Brain microvascular endothelial cell (primary cell): Measurements from ENCODE around the gene TPI1.

ENCODE experiments used
- DNase-seq: peaks from one replicate; pipeline ENCODE4 v3.0.0-alpha.2; 2020
- H3K27ac ChIP-seq: fragments of 250-450 bp; sonication (Bioruptor Pico); 2 replicates; pipeline ENCODE4 v1.5.1; 2020; ENCODE audit warnings: mild to moderate bottlenecking, moderate library complexity
- H3K27me3 ChIP-seq: fragments of 250-450 bp; sonication (Bioruptor Pico); replicated peaks from 2 replicates; pipeline ENCODE4 v1.5.1; 2020; ENCODE audit warnings: mild to moderate bottlenecking
- H3K36me3 ChIP-seq: fragments of 250-450 bp; sonication (Bioruptor Pico); replicated peaks from 2 replicates; pipeline ENCODE4 v1.5.1; 2020; ENCODE audit warnings: mild to moderate bottlenecking
- H3K4me3 ChIP-seq: 2 replicates; pipeline ENCODE4 v1.5.1; 2011; ENCODE audit warnings: low read depth, mild to moderate bottlenecking, control low read depth, low read length, moderate library complexity
- CTCF ChIP-seq: IDR thresholded peaks from 2 replicates; pipeline ENCODE4 v1.5.1; 2011; ENCODE audit warnings: low read depth, mild to moderate bottlenecking, moderate library complexity, low read length, control low read depth, inconsistent platforms; ENCODE audit errors: missing control alignments
- in situ Hi-C: cut with HindIII; loops from 2 replicates; pipeline ENCODE4 v1.10.0; 2017; ENCODE audit warnings: low sequenced_read_pairs, low pct_ligation_motif_present

TPI1 gene

GRCh38 chr12:6849427-6849826, 17.9 kb upstream of the TPI1 start:
- in situ Hi-C loops: no loop called here
- no peak for TF ChIP-seq CTCF
- H3K27ac ChIP-seq: no peak overlapping the region
- no peaks in the 10 kb centered on the region for H3K27me3 ChIP-seq
- no peak for DNase-seq
- H3K4me3 ChIP-seq: no peak overlapping the region
- H3K36me3 ChIP-seq: peaks cover 25% of the 10 kb centered on the region

GRCh38 chr12:6849976-6850560, 17.3 kb upstream of the TPI1 start:
- Histone ChIP-seq H3K27me3 (no peaks in the 10 kb centered on the region), H3K36me3 (peaks cover 19% of the 10 kb centered on the region), H3K4me3 (peak overlapping the region; percentile 94), H3K27ac (no peak overlapping the region)
- in situ Hi-C loops: no loop called here
- TF ChIP-seq CTCF: no peak
- no peak for DNase-seq

GRCh38 chr12:6850796-6851152, 16.6 kb upstream of the TPI1 start:
- Histone ChIP-seq H3K4me3 (peak overlapping the region; percentile 94), H3K36me3 (peaks cover 12% of the 10 kb centered on the region), H3K27me3 (no peaks in the 10 kb centered on the region), H3K27ac (no peak overlapping the region)
- no peak for TF ChIP-seq CTCF
- in situ Hi-C loops: no loop called here
- DNase-seq: no peak

GRCh38 chr12:6851153-6851920, 16.0 kb upstream of the TPI1 start, which contains the start of gene CDCA3:
Gene CDCA3 (minus strand): TSS chr12:6851286. CDS start chr12:6850952, 334 bp downstream.
- DNase-seq: peak; percentile 98
- Histone ChIP-seq H3K4me3 (peak within 1 kb of the TSS; percentile 94), H3K27ac (peak within 1 kb of the TSS; percentile 74), H3K27me3 (no peaks in the 10 kb centered on the region), H3K36me3 (peaks cover 6% of the 10 kb centered on the region)
- no peak for TF ChIP-seq CTCF
- in situ Hi-C loops: no loop called here

GRCh38 chr12:6851921-6852650, 15.2 kb upstream of the TPI1 start, which contains the start of gene USP5:
Gene USP5 (plus strand): TSS chr12:6852150. CDS start chr12:6852180, 30 bp downstream.
- in situ Hi-C loops: no loop called here
- peak within 1 kb of the TSS; percentile 94 for H3K4me3 ChIP-seq
- peak; percentile 100 for DNase-seq
- H3K36me3 ChIP-seq: peaks cover 10% of the 10 kb centered on the region
- H3K27me3 ChIP-seq: no peaks in the 10 kb centered on the region
- no peak for TF ChIP-seq CTCF
- H3K27ac ChIP-seq: peak within 1 kb of the TSS; percentile 74
